RWPE1 (cell line): ENCODE data around the gene ANKS1A.

ENCODE experiments used
- CTCF ChIA-PET: fragments of 350-600 bp; sonication (Branson Sonifier 250); formaldehyde crosslinking; extraction: SDS; loops from one replicate; lab custom pipeline; 2021; lab: Yijun Ruan, JAX
- POLR2A ChIA-PET: fragments of 400-600 bp; formaldehyde crosslinking; extraction: SDS; loops from one replicate; lab custom pipeline; 2020; ENCODE audit warnings: antibody characterized with exemption; ENCODE audit not compliant: low non-redundant PET; lab: Yijun Ruan, JAX
- DNase-seq: peaks from one replicate; pipeline ENCODE4 v3.0.0; 2012; ENCODE audit warnings: low spot score
- H3K27ac ChIP-seq: fragments of 450-650 bp; 2 replicates; pipeline ENCODE4 v1.5.1; 2017
- TF ChIP-seq, protein P1 (sequence below): fragments of 450-650 bp; conservative IDR thresholded peaks from 2 replicates; pipeline ENCODE4 v1.5.1; 2017; ENCODE audit warnings: low read depth, mild to moderate bottlenecking

ANKS1A gene

DNA sequence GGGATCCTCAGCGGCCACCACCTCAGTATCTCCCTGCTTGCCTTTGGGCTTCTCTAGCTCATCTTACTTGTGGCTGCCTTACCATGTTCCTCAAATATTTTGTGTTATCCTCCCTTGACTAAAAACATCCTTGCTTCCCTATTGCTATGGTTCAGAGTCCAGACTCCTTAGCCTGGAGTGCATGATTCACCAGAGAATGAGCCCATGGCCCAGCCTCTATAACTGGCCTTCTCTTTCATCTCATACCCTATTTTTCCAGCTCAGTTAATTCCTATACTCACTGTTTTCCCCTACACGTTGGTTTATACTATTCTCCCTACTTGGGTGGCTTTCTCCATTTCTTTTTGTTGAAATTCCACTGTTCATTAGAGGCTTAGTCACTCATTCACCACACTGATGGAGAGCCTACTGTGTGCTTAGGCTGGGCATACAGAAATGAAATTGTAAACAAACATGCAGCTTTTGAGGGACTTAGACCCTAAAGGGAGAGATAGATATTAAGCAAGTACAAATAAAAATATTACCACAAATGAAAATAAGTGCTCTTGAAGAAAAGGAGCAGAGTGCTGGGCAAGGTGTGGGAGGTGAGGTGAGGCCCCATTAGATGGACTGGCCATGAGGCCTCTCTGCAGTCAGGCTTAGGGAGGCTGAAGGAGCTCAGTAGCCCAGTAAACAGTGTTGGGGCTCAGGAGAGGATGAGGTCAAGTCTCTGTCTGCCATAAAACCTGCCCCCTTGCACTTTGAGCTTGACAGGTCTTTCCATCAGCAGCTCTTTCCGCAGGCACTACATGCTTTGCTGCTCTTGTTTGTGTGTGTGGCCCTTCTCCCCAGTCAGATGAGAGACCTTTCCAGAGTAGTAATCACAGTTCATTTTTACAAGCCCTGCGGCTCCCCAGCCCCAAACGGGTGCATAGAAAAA is 142.8 kb downstream of the ANKS1A start:
- no peak for DNase-seq
- no peak overlapping the region for H3K27ac ChIP-seq
- CTCF ChIA-PET = no interaction called here
- POLR2A ChIA-PET = no interaction called here
- TF ChIP-seq, protein P1, sequence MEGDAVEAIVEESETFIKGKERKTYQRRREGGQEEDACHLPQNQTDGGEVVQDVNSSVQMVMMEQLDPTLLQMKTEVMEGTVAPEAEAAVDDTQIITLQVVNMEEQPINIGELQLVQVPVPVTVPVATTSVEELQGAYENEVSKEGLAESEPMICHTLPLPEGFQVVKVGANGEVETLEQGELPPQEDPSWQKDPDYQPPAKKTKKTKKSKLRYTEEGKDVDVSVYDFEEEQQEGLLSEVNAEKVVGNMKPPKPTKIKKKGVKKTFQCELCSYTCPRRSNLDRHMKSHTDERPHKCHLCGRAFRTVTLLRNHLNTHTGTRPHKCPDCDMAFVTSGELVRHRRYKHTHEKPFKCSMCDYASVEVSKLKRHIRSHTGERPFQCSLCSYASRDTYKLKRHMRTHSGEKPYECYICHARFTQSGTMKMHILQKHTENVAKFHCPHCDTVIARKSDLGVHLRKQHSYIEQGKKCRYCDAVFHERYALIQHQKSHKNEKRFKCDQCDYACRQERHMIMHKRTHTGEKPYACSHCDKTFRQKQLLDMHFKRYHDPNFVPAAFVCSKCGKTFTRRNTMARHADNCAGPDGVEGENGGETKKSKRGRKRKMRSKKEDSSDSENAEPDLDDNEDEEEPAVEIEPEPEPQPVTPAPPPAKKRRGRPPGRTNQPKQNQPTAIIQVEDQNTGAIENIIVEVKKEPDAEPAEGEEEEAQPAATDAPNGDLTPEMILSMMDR = no peak

DNA sequence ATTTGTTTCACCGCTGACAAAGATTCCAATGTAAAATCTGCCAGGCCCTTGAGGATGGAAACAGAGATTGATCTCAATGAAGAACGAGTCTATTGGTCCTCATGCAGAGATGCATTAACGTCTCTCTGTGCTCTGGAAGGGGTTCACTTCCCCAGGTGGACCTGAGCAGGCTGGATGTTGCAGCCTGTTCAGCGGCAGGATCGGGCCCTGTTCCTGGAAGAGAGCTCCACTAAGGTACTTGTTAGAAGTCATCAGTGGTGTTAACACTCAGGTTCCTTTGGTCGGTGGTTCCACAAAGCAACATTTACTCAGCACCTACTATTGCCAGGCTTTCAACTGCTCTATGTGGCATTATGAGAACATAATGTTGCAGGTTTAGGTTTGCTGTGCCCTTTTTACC is 144.6 kb downstream of the ANKS1A start:
- CTCF ChIA-PET = interaction anchor here (0.6 kb wide), 2 partner anchors 62 to 368 kb away, joined by 3 to 4 read pairs; no protein-coding TSS in a partner anchor
- TF ChIP-seq, protein P1 = no peak
- H3K27ac ChIP-seq = no peak overlapping the region
- no peak for DNase-seq
- POLR2A ChIA-PET = no interaction called here

DNA sequence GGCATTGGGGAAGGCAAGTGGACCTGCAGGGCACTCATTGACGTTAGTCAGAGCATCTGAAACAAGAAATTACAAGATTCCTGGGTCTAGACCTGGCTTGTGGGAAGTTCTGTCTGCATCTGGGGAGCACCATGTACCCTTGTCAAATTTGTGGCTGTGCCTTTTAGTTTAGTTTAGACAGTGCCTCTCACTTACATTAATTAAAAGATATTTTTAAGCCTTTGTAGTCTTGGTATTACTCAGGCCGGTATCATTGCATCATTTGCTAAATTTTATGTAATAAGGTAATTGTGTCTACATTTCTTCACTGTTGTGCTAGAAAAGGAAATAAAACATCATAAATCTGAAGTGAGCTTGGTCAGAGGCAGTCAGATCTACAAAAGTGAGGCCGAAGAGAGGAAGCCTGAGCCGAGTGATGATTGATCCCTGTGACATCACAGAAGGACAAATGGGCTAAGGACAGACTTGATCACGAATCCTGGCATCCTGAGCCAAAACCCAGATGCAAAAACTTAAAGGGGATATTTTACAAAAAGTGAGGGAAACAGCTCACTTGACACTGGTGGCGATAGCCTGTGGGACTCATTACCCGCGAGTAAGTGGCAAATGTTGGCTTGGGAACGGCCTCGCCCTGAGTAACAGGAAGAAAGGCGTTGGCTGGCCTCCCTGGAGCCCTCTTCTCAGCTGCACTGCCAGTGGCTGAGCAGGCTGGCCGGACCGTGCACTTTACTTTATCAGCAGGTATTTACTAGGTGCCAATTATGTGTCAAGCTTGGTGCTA is 145.5 kb downstream of the ANKS1A start:
- TF ChIP-seq, protein P1 = no peak
- ChIA-PET CTCF (no interaction called here), POLR2A (no interaction called here)
- no peak for DNase-seq
- H3K27ac ChIP-seq = no peak overlapping the region

DNA sequence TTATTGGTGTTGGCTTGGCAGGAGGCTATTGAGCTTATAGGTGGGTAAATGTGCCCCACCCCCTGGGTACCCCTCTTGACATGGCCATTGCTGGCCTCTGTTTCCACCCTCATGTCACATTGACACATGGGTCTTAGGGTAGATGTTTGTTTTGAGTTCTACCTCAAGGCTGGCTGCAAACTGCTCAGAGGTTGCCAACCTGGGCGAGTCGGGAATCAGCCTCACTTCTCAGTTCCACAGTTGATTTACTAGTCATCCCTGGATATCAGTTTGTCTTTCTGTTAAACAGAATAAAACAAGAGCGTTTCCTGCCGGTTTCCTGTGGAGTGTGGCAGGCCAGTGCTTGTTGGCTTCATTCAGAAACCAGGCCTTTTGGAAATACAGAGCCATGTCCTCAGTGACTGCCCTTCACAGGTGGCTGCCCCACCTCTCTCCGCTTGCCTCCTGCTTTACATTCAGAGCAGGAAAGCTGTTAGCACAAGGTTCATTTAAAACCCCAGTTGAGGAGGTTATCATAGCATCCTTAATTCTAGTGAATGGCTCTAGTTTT is 146.5 kb downstream of the ANKS1A start:
- TF ChIP-seq, protein P1 = no peak
- no peak for DNase-seq
- ChIA-PET CTCF (no interaction called here), POLR2A (no interaction called here)
- H3K27ac ChIP-seq = no peak overlapping the region

DNA sequence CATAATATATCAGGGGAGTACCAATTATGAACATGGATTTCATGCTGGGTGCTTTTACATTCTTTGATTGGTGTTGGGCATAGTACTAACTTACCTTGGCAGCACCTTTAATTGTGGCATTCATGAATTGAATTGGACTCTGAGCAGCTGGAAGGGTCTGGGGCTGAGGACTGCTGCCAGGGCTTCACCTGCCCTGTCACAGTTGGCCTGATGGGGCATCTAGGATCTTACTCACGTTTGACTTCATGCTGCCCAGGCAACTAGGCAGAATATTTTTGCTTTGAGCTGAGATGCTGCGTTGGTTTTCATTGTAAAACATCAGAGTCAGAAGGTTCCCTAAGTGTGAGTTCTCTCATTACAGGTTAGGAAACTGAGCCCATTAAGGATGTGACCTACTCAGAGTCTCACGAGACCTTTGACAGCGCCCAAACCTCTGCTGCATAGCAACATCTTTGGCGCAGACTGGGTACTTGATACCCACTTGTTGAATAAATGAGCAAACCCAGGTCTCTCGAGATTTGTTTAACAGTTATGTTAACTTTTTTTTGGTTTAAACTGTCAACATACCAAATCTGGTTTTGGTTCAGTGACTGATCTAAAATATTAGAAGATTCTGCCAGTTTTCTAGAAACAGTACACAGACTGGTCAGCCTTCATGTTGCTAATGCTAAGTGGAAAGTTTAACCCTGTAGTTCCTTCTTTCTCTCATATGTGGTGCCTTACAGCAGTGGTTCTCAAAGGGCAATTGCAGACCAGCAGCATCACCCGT is 147.2 kb downstream of the ANKS1A start:
- DNase-seq = no peak
- ChIA-PET POLR2A (no interaction called here), CTCF (interaction anchor here (0.6 kb wide), 1 partner anchor 34 kb away, joined by 9 read pairs; no protein-coding TSS in a partner anchor)
- no peak overlapping the region for H3K27ac ChIP-seq
- TF ChIP-seq, protein P1 = no peak
